Neural cell (in vitro differentiated cells): ENCODE data around the gene MON1A. TPM values are rescaled to one million over a fixed set of nuclear protein-coding genes. Genes with fewer than 3 reads are reported as not detected.
"Not testable (repeated sequence)": the region's sequence is repeated elsewhere in the genome, so short reads cannot be mapped to it uniquely, and the experiment has no call there.

Experiments
- H2AFZ ChIP-seq: fragments of 200-600, 300-800 bp; sonication (generic), shearing (Covaris generic); 2 replicates; pipeline ENCODE4 v1.6.0; 2014; ENCODE audit warnings: low read depth, mild to moderate bottlenecking, antibody characterized with exemption, low read length, moderate library complexity
- H3F3A ChIP-seq: fragments of 200-600 bp; shearing (Covaris generic); 2 replicates; pipeline ENCODE4 v1.6.1; 2016; ENCODE audit warnings: mild to moderate bottlenecking, moderate library complexity, mixed read lengths, antibody characterized with exemption, low read length; ENCODE audit not compliant: insufficient read depth, poor library complexity, severe bottlenecking
- H3K27ac ChIP-seq: fragments of 200-600, 300-800 bp; sonication (generic), shearing (Covaris generic); 2 replicates; pipeline ENCODE4 v1.5.1; 2014; ENCODE audit warnings: mild to moderate bottlenecking, low read length, moderate library complexity
- H3K27me3 ChIP-seq: fragments of 300-800, 200-600 bp; sonication (generic), shearing (Covaris generic); 2 replicates; pipeline ENCODE4 v1.6.0; 2014; ENCODE audit warnings: mild to moderate bottlenecking, low read depth, low read length, moderate library complexity; ENCODE audit not compliant: insufficient read depth
- H3K36me3 ChIP-seq: fragments of 300-800, 200-600 bp; sonication (generic), shearing (Covaris generic); 2 replicates; pipeline ENCODE4 v1.5.1; 2014; ENCODE audit warnings: mild to moderate bottlenecking, antibody characterized with exemption, low read length, moderate library complexity; ENCODE audit not compliant: insufficient read depth
- H3K4me2 ChIP-seq: fragments of 300-800, 200-600 bp; sonication (generic), shearing (Covaris generic); 2 replicates; pipeline ENCODE4 v1.6.0; 2014; ENCODE audit warnings: mild to moderate bottlenecking, low read length
- H3K4me3 ChIP-seq: fragments of 300-800, 200-600 bp; sonication (generic), shearing (Covaris generic); 2 replicates; pipeline ENCODE4 v1.5.1; 2014; ENCODE audit warnings: mild to moderate bottlenecking, low read length, moderate library complexity
- H3K79me2 ChIP-seq: fragments of 200-600 bp; shearing (Covaris generic); replicated peaks from 2 replicates; pipeline ENCODE4 v1.6.0; 2014; ENCODE audit warnings: mild to moderate bottlenecking, low read length, moderate library complexity; ENCODE audit not compliant: insufficient read depth
- H3K9ac ChIP-seq: fragments of 300-800, 200-600 bp; sonication (generic), shearing (Covaris generic); 2 replicates; pipeline ENCODE4 v1.6.1; 2016; ENCODE audit warnings: mild to moderate bottlenecking, low read length, mixed read lengths
- H3K9me2 ChIP-seq: fragments of 200-600 bp; shearing (Covaris generic); 2 replicates; pipeline ENCODE4 v1.6.1; 2016; ENCODE audit warnings: mild to moderate bottlenecking, low read length, mixed read lengths; ENCODE audit not compliant: insufficient read depth
- H3K9me3 ChIP-seq: fragments of 200-600, 300-800 bp; sonication (generic), shearing (Covaris generic); 2 replicates; pipeline ENCODE4 v1.6.1; 2016; ENCODE audit warnings: mild to moderate bottlenecking, mixed run types, low read length, moderate library complexity, mixed read lengths
- H4K20me1 ChIP-seq: fragments of 200-600 bp; shearing (Covaris generic); 2 replicates; pipeline ENCODE4 v1.6.1; 2016; ENCODE audit warnings: mild to moderate bottlenecking, mixed run types; ENCODE audit not compliant: insufficient read depth
- EP300 ChIP-seq: fragments of 450-650 bp; conservative IDR thresholded peaks from 2 replicates; pipeline ENCODE4 v1.6.1; 2014; ENCODE audit warnings: antibody characterized with exemption, mild to moderate bottlenecking, moderate library complexity; ENCODE audit not compliant: poor library complexity, severe bottlenecking
- MXI1 ChIP-seq: fragments of 450-650 bp; conservative IDR thresholded peaks from 2 replicates; pipeline ENCODE4 v1.6.1; 2014; ENCODE audit warnings: antibody characterized with exemption, mild to moderate bottlenecking; ENCODE audit not compliant: poor library complexity, severe bottlenecking
- POLR2AphosphoS5 ChIP-seq: IDR thresholded peaks from 2 replicates; pipeline ENCODE4 v1.6.1; 2012
- RAD21 ChIP-seq: fragments of 450-650 bp; conservative IDR thresholded peaks from 2 replicates; pipeline ENCODE4 v1.6.1; 2014; ENCODE audit warnings: antibody characterized with exemption, mild to moderate bottlenecking, moderate library complexity
- SMC3 ChIP-seq: fragments of 450-650 bp; conservative IDR thresholded peaks from 2 replicates; pipeline ENCODE4 v1.6.1; 2014; ENCODE audit warnings: antibody characterized with exemption, mild to moderate bottlenecking, moderate library complexity; ENCODE audit not compliant: poor library complexity
- TAF1 ChIP-seq: IDR thresholded peaks from 2 replicates; pipeline ENCODE4 v1.6.1; 2012; ENCODE audit warnings: low read depth
- polyA plus RNA-seq: library from polyadenylated mRNA; depleted of rRNA; stranded (reverse); fragments of >200 nt; gene quantifications from 2 replicates; pipeline ENCODE4 v1.2.3, GENCODE V29; 2014
- TF ChIP-seq, protein P1 (sequence below): fragments of 450-650 bp; IDR thresholded peaks from 2 replicates; pipeline ENCODE4 v1.5.1; 2014; ENCODE audit warnings: antibody characterized with exemption, mild to moderate bottlenecking, moderate library complexity; ENCODE audit not compliant: poor library complexity, severe bottlenecking
- TF ChIP-seq, protein P2 (sequence below): IDR thresholded peaks from 2 replicates; pipeline ENCODE4 v1.6.1; 2012; ENCODE audit warnings: borderline replicate concordance

MON1A gene
- polyA plus RNA-seq, 1 donor from 2014 or later = 35.4 TPM

DNA sequence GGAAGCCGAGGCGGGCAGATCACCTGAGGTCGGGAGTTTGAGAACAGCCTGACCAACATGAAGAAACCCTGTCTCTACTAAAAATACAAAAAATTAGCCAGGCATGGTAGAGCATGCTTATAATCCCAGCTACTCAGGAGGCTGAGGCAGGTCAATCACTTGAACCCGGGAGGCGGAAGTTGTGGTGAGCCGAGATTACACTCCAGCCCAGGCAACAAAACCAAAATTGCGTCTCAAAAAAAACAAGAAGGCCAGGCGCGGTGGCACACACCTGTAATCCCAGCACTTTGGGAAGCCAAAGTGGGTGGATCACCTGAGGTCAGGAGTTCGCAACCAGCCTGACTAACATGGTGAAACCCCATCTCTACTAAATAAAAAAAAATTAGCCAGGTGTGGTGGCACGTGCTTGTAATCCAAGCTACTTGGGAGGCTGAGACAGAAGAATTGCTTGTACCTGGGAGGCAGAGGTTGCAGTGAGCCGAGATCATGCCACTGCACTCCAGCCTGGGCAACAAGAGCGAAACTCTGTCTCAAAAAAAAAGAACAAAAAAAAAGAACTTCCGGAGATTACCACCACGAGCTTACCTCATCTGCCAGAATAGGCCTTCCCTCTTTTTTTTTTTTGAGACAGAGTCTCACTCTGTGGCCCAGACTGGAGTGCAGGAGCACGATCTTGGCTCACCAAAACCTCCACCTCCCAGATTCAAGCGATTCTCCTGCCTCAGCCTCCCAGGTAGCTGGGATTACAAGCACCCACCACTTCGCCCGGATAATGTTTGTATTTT, 11.6 kb downstream of the MON1A start:
- H3K9me2 ChIP-seq, H3K4me3 ChIP-seq, H3K36me3 ChIP-seq, H3K9me3 ChIP-seq, H2AFZ ChIP-seq, H4K20me1 ChIP-seq, H3K27ac ChIP-seq, H3K9ac ChIP-seq, H3F3A ChIP-seq, H3K79me2 ChIP-seq, H3K4me2 ChIP-seq, H3K27me3 ChIP-seq: not testable (repeated sequence)

DNA sequence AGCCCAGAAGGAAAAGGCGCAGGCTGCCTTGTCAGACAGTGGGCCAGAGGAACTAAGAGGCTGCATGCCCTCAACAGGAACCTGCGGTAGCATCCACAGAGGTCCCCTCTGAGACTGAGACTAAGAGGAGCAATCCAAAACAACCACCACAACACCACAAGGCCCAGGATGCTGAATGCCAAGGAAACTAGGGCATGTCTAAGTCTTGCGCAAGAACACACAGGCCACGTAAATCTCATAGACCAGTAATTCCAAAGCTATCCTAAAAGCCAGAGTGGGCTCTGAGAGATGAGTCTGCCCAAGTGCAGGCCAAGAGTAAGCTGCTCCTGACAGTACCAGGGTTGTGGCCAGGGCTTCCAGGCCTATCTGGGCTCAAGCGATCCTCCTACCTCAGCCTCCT, 12.9 kb downstream of the MON1A start:
- no peaks in the 10 kb centered on the region for H3K27me3 ChIP-seq
- H3F3A ChIP-seq = no peaks in the 10 kb centered on the region
- no peaks in the 10 kb centered on the region for H3K9me3 ChIP-seq
- H3K9ac ChIP-seq = no peak overlapping the region
- no peak overlapping the region for H3K4me3 ChIP-seq
- no peak for TF ChIP-seq POLR2AphosphoS5
- TF ChIP-seq TAF1 = no peak
- no peak for TF ChIP-seq RAD21
- TF ChIP-seq EP300 = no peak
- no peak for TF ChIP-seq SMC3
- TF ChIP-seq MXI1 = no peak
- TF ChIP-seq, protein P1, sequence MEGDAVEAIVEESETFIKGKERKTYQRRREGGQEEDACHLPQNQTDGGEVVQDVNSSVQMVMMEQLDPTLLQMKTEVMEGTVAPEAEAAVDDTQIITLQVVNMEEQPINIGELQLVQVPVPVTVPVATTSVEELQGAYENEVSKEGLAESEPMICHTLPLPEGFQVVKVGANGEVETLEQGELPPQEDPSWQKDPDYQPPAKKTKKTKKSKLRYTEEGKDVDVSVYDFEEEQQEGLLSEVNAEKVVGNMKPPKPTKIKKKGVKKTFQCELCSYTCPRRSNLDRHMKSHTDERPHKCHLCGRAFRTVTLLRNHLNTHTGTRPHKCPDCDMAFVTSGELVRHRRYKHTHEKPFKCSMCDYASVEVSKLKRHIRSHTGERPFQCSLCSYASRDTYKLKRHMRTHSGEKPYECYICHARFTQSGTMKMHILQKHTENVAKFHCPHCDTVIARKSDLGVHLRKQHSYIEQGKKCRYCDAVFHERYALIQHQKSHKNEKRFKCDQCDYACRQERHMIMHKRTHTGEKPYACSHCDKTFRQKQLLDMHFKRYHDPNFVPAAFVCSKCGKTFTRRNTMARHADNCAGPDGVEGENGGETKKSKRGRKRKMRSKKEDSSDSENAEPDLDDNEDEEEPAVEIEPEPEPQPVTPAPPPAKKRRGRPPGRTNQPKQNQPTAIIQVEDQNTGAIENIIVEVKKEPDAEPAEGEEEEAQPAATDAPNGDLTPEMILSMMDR = no peak
- TF ChIP-seq, protein P2, sequence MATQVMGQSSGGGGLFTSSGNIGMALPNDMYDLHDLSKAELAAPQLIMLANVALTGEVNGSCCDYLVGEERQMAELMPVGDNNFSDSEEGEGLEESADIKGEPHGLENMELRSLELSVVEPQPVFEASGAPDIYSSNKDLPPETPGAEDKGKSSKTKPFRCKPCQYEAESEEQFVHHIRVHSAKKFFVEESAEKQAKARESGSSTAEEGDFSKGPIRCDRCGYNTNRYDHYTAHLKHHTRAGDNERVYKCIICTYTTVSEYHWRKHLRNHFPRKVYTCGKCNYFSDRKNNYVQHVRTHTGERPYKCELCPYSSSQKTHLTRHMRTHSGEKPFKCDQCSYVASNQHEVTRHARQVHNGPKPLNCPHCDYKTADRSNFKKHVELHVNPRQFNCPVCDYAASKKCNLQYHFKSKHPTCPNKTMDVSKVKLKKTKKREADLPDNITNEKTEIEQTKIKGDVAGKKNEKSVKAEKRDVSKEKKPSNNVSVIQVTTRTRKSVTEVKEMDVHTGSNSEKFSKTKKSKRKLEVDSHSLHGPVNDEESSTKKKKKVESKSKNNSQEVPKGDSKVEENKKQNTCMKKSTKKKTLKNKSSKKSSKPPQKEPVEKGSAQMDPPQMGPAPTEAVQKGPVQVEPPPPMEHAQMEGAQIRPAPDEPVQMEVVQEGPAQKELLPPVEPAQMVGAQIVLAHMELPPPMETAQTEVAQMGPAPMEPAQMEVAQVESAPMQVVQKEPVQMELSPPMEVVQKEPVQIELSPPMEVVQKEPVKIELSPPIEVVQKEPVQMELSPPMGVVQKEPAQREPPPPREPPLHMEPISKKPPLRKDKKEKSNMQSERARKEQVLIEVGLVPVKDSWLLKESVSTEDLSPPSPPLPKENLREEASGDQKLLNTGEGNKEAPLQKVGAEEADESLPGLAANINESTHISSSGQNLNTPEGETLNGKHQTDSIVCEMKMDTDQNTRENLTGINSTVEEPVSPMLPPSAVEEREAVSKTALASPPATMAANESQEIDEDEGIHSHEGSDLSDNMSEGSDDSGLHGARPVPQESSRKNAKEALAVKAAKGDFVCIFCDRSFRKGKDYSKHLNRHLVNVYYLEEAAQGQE = no peak
- no peak overlapping the region for H3K4me2 ChIP-seq
- no peaks in the 10 kb centered on the region for H3K36me3 ChIP-seq
- H3K79me2 ChIP-seq = no peaks in the 10 kb centered on the region
- no peak overlapping the region for H2AFZ ChIP-seq
- H3K27ac ChIP-seq = no peak overlapping the region
- H4K20me1 ChIP-seq = no peaks in the 10 kb centered on the region
- H3K9me2 ChIP-seq = no peaks in the 10 kb centered on the region

DNA sequence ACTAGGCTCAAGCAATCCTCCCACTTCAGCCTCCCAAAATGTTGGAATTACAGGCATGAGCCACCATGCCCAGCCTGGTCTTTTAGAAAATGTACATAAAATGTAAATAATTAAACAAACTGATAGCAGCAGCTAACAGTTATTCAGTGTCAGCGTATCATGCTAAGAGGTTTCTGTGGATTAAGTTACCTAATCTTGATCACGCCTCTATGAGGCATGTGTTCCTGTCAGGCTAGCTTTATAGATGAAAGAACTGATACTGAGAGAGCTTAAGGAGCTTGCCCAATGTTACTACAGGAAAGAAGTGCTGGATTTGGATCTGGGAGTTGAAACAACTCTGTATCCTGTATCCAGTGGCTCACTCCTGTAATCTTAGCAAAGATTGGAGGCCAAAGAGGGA, 14.7 kb downstream of the MON1A start:
- H3K79me2 ChIP-seq = no peaks in the 10 kb centered on the region
- H3K4me3 ChIP-seq = no peak overlapping the region
- TF ChIP-seq, protein P1 = no peak
- no peak overlapping the region for H2AFZ ChIP-seq
- H3K27ac ChIP-seq = no peak overlapping the region
- no peak overlapping the region for H3K9ac ChIP-seq
- H3K9me2 ChIP-seq = no peaks in the 10 kb centered on the region
- H3K4me2 ChIP-seq = no peak overlapping the region
- H3F3A ChIP-seq = no peaks in the 10 kb centered on the region
- no peaks in the 10 kb centered on the region for H3K27me3 ChIP-seq
- H4K20me1 ChIP-seq = no peaks in the 10 kb centered on the region
- no peaks in the 10 kb centered on the region for H3K9me3 ChIP-seq
- no peaks in the 10 kb centered on the region for H3K36me3 ChIP-seq
